Transverse colon (tissue), 4 donors: ENCODE data around the gene ZNF862. TPM values are rescaled to one million over a fixed set of nuclear protein-coding genes. Genes with fewer than 3 reads are reported as not detected.

Experiments
- DNase-seq: peaks from one replicate; pipeline ENCODE4 v3.0.0-alpha.2; 2019
- H3K27ac ChIP-seq, 4 donors: fragments of 200-600 bp; sonication (generic); 2 replicates each; pipeline ENCODE4 v1.5.1; 2016 to 2018; ENCODE audit warnings: inconsistent platforms in 4 of 4
- H3K27me3 ChIP-seq: fragments of 200-600 bp; sonication (generic); 2 replicates; pipeline ENCODE4 v1.5.1; 2017; ENCODE audit warnings: inconsistent platforms
- H3K36me3 ChIP-seq, 4 donors: fragments of 200-600 bp; sonication (generic); 2 replicates each; pipeline ENCODE4 v1.5.1; 2017 to 2019; ENCODE audit warnings: inconsistent platforms in 4 of 4
- H3K4me1 ChIP-seq, 4 donors: fragments of 200-600 bp; sonication (generic); 2 replicates each; pipeline ENCODE4 v1.5.1; 2017 to 2020; ENCODE audit warnings: inconsistent platforms in 4 of 4
- H3K4me3 ChIP-seq, 4 donors: fragments of 200-600 bp; sonication (generic); 1 replicate in 1 of 4; 2 replicates in 3 of 4; pipeline versions ENCODE4 v1.5.1 to v1.6.1; 2017 to 2019; ENCODE audit warnings: inconsistent platforms in 4 of 4
- H3K9me3 ChIP-seq, 2 donors: fragments of 200-600 bp; sonication (generic); 2 replicates each; pipeline ENCODE4 v1.5.1; 2017 to 2019; ENCODE audit warnings: inconsistent platforms in 2 of 2
- CTCF ChIP-seq, 5 experiments: fragments of 200-600 bp in 3 of 5; fragments of 450-650 bp in 2 of 5; sonication (generic) in 3 of 5; IDR thresholded peaks; 1 replicate in 2 of 5; 2 replicates in 3 of 5; pipeline ENCODE4 v1.5.1; 2016 to 2017; ENCODE audit warnings: antibody characterized with exemption in 5 of 5, inconsistent platforms in 3 of 5, mild to moderate bottlenecking in 2 of 5, moderate library complexity in 1 of 5
- EP300 ChIP-seq: sonication (generic); formaldehyde crosslinking; IDR thresholded peaks from one replicate; pipeline ENCODE4 v1.6.1; 2017; ENCODE audit warnings: antibody characterized with exemption, low read depth
- POLR2A ChIP-seq: fragments of 450-650 bp; IDR thresholded peaks from one replicate; pipeline ENCODE4 v1.6.1; 2016; ENCODE audit warnings: antibody characterized with exemption, mild to moderate bottlenecking, moderate library complexity
- POLR2AphosphoS5 ChIP-seq, 3 donors: sonication (generic); formaldehyde crosslinking; IDR thresholded peaks; one replicate each; pipeline ENCODE4 v1.6.1; 2016; ENCODE audit warnings: antibody characterized with exemption in 3 of 3
- WGBS, 2 donors: methylation state at CpG; one replicate each; pipeline ENCODE4 v1.1.5; 2018; ENCODE audit warnings: low coverage in 1 of 2; 5-methylcytosine and 5-hydroxymethylcytosine counted together
- in situ Hi-C, 4 donors: fragments of 200-750 bp; cut with MboI; loops; one replicate each; pipeline versions ENCODE4 v1.15.0 to v1.15.1; 2017; ENCODE audit warnings: low sequenced_read_pairs in 3 of 4, low pct_ligation_motif_present in 1 of 4, low pct_unique_long_range_greater_than_20kb in 1 of 4
- intact Hi-C: fragments of 100-400 bp; cut with DNase I; formaldehyde crosslinking; loops from one replicate; pipeline ENCODE4 v1.15.1; 2023; ENCODE audit warnings: low total_unique reads
- total RNA-seq, 4 donors: library from RNA; depleted of rRNA; stranded (reverse); fragments of >200 nt; gene quantifications; one replicate each; pipeline ENCODE4 v1.1.0, GENCODE V29; 2016

Gene ZNF862
- total RNA-seq, 4 donors from 2014 or later, result 12.7 to 23.5 (median 17.6) TPM

GRCh38 chr7:149822353-149822943, 15.7 kb upstream of the ZNF862 start:
- in situ Hi-C loops (no loop called here), intact Hi-C loops (no loop called here)
- H3K4me1 ChIP-seq, result peaks cover 0 to 7% (median 4%) of the 10 kb centered on the region in 4 donors
- TF ChIP-seq POLR2A (no peak), POLR2AphosphoS5 (IDR thresholded peaks at IDR 0.05) (no peak), EP300 (no peak), CTCF (IDR thresholded peaks at IDR 0.05) (no peak)
- H3K27ac ChIP-seq, result no peak overlapping the region
- no peak overlapping the region for H3K4me3 ChIP-seq
- 73% methylated on average over 11 of the region's 22 CpGs; no CpG with 5 or more reads in 1 of the 2 donors for WGBS, 2 donors
- no peak for DNase-seq
- no peaks in the 10 kb centered on the region for H3K27me3 ChIP-seq
- H3K9me3 ChIP-seq, result no peaks in the 10 kb centered on the region
- H3K36me3 ChIP-seq, result no peaks in the 10 kb centered on the region

GRCh38 chr7:149823191-149823630, 15.0 kb upstream of the ZNF862 start:
- DNase-seq, result no peak
- TF ChIP-seq EP300 (no peak), POLR2A (no peak), POLR2AphosphoS5 (IDR thresholded peaks at IDR 0.05) (no peak), CTCF (IDR thresholded peaks at IDR 0.05) (no peak)
- Histone ChIP-seq H3K4me1 (peaks cover 0 to 7% (median 4%) of the 10 kb centered on the region in 4 donors), H3K27ac (no peak overlapping the region), H3K9me3 (no peaks in the 10 kb centered on the region), H3K27me3 (no peaks in the 10 kb centered on the region), H3K4me3 (no peak overlapping the region), H3K36me3 (no peaks in the 10 kb centered on the region)
- in situ Hi-C loops (no loop called here), intact Hi-C loops (no loop called here)
- WGBS, 2 donors, result 85% methylated on average over 8 of the region's 8 CpGs; no CpG with 5 or more reads in 1 of the 2 donors

- intact Hi-C loops (no loop called here), in situ Hi-C loops (no loop called here)
- 87% methylated on average over 7 of the region's 8 CpGs; no CpG with 5 or more reads in 1 of the 2 donors for WGBS, 2 donors
- Histone ChIP-seq H3K9me3 (no peaks in the 10 kb centered on the region), H3K4me3 (no peak overlapping the region), H3K4me1 (peaks cover 0 to 7% (median 4%) of the 10 kb centered on the region in 4 donors), H3K36me3 (no peaks in the 10 kb centered on the region), H3K27ac (no peak overlapping the region), H3K27me3 (no peaks in the 10 kb centered on the region)
- TF ChIP-seq POLR2A (no peak), EP300 (no peak), CTCF (IDR thresholded peaks at IDR 0.05) (no peak), POLR2AphosphoS5 (IDR thresholded peaks at IDR 0.05) (no peak)
- no peak for DNase-seq
Observed at GRCh38 chr7:149823631-149824199, 14.5 kb upstream of the ZNF862 start.

GRCh38 chr7:149824301-149824741, 13.9 kb upstream of the ZNF862 start:
- Histone ChIP-seq H3K27ac (no peak overlapping the region), H3K4me3 (no peak overlapping the region), H3K27me3 (no peaks in the 10 kb centered on the region), H3K4me1 (peaks cover 0 to 7% (median 4%) of the 10 kb centered on the region in 4 donors), H3K36me3 (no peaks in the 10 kb centered on the region), H3K9me3 (no peaks in the 10 kb centered on the region)
- in situ Hi-C loops (no loop called here), intact Hi-C loops (no loop called here)
- no peak for DNase-seq
- TF ChIP-seq EP300, result no peak
- TF ChIP-seq POLR2A, result no peak
- TF ChIP-seq POLR2AphosphoS5 (IDR thresholded peaks at IDR 0.05), result no peak
- TF ChIP-seq CTCF (IDR thresholded peaks at IDR 0.05), result no peak
- 96% methylated on average over 13 of the region's 13 CpGs; no CpG with 5 or more reads in 1 of the 2 donors for WGBS, 2 donors
